Hepatic stellate cell (primary cell): ENCODE measurements around the gene FABP1.

ENCODE experiments used
- DNase-seq: peaks from one replicate; pipeline ENCODE4 v3.0.0; 2011; ENCODE audit warnings: low spot score

The FABP1 gene

DNA sequence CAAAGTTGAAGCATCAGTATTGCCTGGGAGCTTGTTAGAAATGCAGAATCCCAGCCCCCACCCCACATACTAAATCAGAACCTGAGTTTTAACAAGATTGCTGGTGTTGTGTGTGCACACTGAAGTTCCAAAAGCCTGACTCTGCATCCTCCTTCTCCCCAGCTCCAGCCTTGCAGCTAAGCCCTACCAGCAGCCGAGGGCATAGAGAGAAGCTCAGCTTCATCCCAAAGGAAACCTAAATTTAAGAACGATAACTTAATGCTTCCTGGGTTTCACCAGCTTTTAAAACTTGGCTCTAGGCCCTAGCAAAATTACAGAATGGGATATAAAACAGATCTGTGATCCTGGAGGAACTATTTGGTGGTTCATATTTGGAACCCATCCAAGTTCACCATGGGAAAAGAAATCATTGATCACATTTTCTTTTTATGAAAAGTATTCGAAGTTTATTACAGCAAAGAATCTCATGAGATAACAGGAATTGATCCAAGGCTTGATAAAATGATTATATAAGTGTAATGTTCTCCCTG is 49.2 kb downstream of the FABP1 start:
- DNase-seq: no peak

DNA sequence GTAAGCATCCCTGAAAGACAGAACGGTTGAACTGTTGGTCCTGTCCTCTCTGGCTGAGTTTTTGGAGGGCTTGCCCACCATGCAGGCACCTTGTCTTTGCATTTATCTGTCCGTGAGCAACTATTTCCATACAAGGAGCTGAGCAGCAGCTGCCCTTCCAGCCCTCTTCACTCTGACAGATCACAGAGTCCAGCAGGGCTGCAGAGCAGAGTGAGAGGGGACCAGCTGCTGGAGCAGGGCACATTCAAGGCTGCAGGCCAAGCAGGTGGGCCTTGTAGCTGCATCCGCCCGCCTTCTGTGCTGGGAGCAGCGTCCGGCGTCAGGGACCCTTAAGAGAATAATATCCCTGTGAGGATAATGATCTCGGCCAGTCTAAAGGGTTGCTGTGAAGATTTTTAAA is 50.8 kb downstream of the FABP1 start:
- no peak for DNase-seq

DNA sequence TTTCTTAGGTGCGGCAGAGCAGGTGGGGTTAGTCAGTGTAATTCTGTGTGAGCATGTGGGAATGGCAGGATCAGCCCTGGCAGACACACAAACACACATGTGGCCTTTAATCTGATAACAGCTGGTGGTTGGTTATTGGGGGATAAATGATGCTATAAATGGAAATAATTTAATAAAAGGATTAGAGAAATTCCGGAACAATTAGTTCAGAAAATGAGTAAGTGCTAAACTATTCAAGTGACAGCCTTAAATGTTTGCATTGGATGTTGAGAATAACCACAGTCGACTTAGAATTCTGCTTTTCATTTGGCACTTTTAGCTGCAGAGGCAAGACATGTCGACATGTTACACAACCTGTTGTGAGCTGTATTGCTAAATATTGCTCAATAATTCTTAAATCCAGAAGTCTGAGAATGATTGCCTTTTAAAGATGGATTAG is 53.0 kb downstream of the FABP1 start:
- DNase-seq: no peak

DNA sequence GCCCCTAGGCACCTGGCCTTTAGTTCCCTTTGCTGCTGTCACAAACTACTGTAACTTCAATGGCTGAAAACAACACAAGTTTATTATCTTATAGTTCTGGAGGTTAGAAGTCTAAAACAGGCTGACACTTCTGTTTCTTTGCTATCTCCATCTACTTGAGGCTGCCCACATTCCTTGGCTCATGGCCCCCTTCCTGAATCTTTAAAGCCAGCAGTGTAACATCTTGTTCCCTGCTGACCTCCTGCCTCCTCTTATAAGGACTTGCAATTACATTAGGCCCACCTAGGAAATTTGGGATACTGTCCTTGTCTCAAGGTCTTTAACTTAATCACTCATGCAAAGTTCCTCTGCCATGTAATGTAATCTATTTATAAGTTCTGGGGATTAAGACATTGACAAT is 53.7 kb downstream of the FABP1 start:
- DNase-seq: no peak
